ENCODE measurements around the gene CRY1. TPM values are rescaled to one million over a fixed set of nuclear protein-coding genes. Genes with fewer than 3 reads are reported as not detected.

CRY1 gene
- total and polyA plus RNA-seq, 9 of the 15 experiments (the other 6 are each of a cell fraction or from before 2014, with no cell fraction given), result 8.7 to 33.3 (median 25.2) TPM

- Histone ChIP-seq H3K4me3 (no peak overlapping the region), H3K27ac (ENCODE audit: extremely low read depth, low read depth, low read length) (no peak overlapping the region), H3K79me2 (ENCODE audit: control insufficient read depth, insufficient read depth, low read length) (peaks cover 38% of the 10 kb centered on the region), H3K9me3 (replicated peaks; ENCODE audit: control insufficient read depth, insufficient read depth, low read depth, low read length) (peaks cover 5% of the 10 kb centered on the region; the same call in 1 of the 2 replicates), H2AFZ (ENCODE audit: low read depth, low read length) (no peak overlapping the region), H3K4me2 (ENCODE audit: insufficient read depth, low read length) (no peak overlapping the region), H3K36me3 (ENCODE audit: control insufficient read depth, insufficient read depth, low read length) (peaks cover 47% of the 10 kb centered on the region), H4K20me1 (replicated peaks; ENCODE audit: control insufficient read depth, insufficient read depth, low read length) (no peaks in the 10 kb centered on the region), H3K9ac (ENCODE audit: insufficient read depth in 1 of 2, low read depth in 2 of 2, low read length in 2 of 2) (no peak overlapping the region), H3K9me1 (ENCODE audit: control insufficient read depth, insufficient read depth, low read length) (no peaks in the 10 kb centered on the region), H3K27me3 (ENCODE audit: control insufficient read depth in 2 of 2, insufficient read depth in 2 of 2, low read length in 2 of 2) (no peaks in the 10 kb centered on the region), H3K4me1 (replicated peaks in 1 of 2; ENCODE audit: control insufficient read depth in 2 of 2, insufficient read depth in 2 of 2, low read length in 2 of 2) (peaks cover 15 to 48% of the 10 kb centered on the region in 2 experiments)
- DNase-seq (ENCODE audit: extremely low read depth in 1 of 4, low spot score in 3 of 4), result no peak
- WGBS (ENCODE audit: insufficient coverage, low coverage, missing lambda C conversion rate), result 92% methylated on average over 3 of the region's 3 CpGs
- ChIA-PET CTCF (ENCODE audit: low intra/inter-chr PET ratio) (no interaction called here), POLR2A (interaction anchor here (0.9 to 5.5 kb wide), 5 partner anchors 9 to 26 kb away, joined by 3 to 28 read pairs (median 4); partner anchors contain the start of gene TMEM263)
- FAIRE-seq, result no peak
- in situ Hi-C loops (cut with MboI), result no loop called here
- TF ChIP-seq NUFIP1 (IDR thresholded peaks at IDR 0.05; ENCODE audit: partially characterized antibody), result no peak
- intact Hi-C loops (cut with micrococcal nuclease), result no loop called here
- BruUV-seq (replicated peaks), result no TSS peak
- ATAC-seq, result no peak
These were observed 111.6 kb downstream of the CRY1 start for GRCh38 chr12:106981788-106982187.

- Histone ChIP-seq H3K27ac (ENCODE audit: extremely low read depth, low read depth, low read length) (no peak overlapping the region), H3K9ac (ENCODE audit: insufficient read depth in 1 of 2, low read depth in 2 of 2, low read length in 2 of 2) (peak overlapping the region in 1 of 2 experiments; percentile 71; a peak in 1 of 4 replicates), H3K4me3 (no peak overlapping the region), H4K20me1 (replicated peaks; ENCODE audit: control insufficient read depth, insufficient read depth, low read length) (no peaks in the 10 kb centered on the region), H3K4me2 (ENCODE audit: insufficient read depth, low read length) (no peak overlapping the region), H3K79me2 (ENCODE audit: control insufficient read depth, insufficient read depth, low read length) (peaks cover 32% of the 10 kb centered on the region), H3K4me1 (replicated peaks in 1 of 2; ENCODE audit: control insufficient read depth in 2 of 2, insufficient read depth in 2 of 2, low read length in 2 of 2) (peaks cover 15 to 54% of the 10 kb centered on the region in 2 experiments), H3K36me3 (ENCODE audit: control insufficient read depth, insufficient read depth, low read length) (peaks cover 54% of the 10 kb centered on the region), H2AFZ (ENCODE audit: low read depth, low read length) (no peak overlapping the region), H3K27me3 (ENCODE audit: control insufficient read depth in 2 of 2, insufficient read depth in 2 of 2, low read length in 2 of 2) (no peaks in the 10 kb centered on the region), H3K9me1 (ENCODE audit: control insufficient read depth, insufficient read depth, low read length) (no peaks in the 10 kb centered on the region), H3K9me3 (replicated peaks; ENCODE audit: control insufficient read depth, insufficient read depth, low read depth, low read length) (peaks cover 5% of the 10 kb centered on the region; the same call in 1 of the 2 replicates)
- ATAC-seq (no peak), DNase-seq (ENCODE audit: extremely low read depth in 1 of 4, low spot score in 3 of 4) (no peak), FAIRE-seq (no peak)
- no TSS peak for BruUV-seq (replicated peaks)
- in situ Hi-C loops (cut with MboI) (no loop called here), intact Hi-C loops (cut with micrococcal nuclease) (no loop called here)
- POLR2A ChIA-PET, result interaction anchor here (0.9 to 5.5 kb wide), 5 partner anchors 9 to 26 kb away, joined by 3 to 28 read pairs (median 7); partner anchors contain the start of gene TMEM263
- TF ChIP-seq POLR2G (IDR thresholded peaks at IDR 0.05; ENCODE audit: low read depth, low read length), result 0 out of 2 replicates have a peak, but pooled peaks have one; percentile 42
- 0 out of 2 replicates have a peak, but pooled peaks have one; percentile 22 for TF ChIP-seq EGR1 (conservative IDR thresholded peaks at IDR 0.05)
- TF ChIP-seq HNRNPH1 (optimal IDR thresholded peaks at IDR 0.05; ENCODE audit: low read depth, low read length), result no peak
- no peak for TF ChIP-seq FOXA3 (CRISPR knock-in tag; conservative IDR thresholded peaks at IDR 0.05 in 1 of 2, IDR thresholded peaks at IDR 0.05 in 1 of 2)
- no peak for TF ChIP-seq GTF2F1 (IDR thresholded peaks at IDR 0.05; ENCODE audit: low read depth, low read length)
- no peak for TF ChIP-seq ZNF134 (CRISPR knock-in tag; conservative IDR thresholded peaks at IDR 0.05)
- CTCF ChIA-PET (ENCODE audit: low intra/inter-chr PET ratio), result no interaction called here
- whole genome bisulfite sequencing (ENCODE audit: insufficient coverage, low coverage, missing lambda C conversion rate), result 87% methylated on average over 7 of the region's 7 CpGs
These were observed 112.4 kb downstream of the CRY1 start for GRCh38 chr12:106980944-106981343.

All from K562 (cell line).